Measurements from ENCODE around the gene CD300E. TPM values are rescaled to one million over a fixed set of nuclear protein-coding genes. Genes with fewer than 3 reads are reported as not detected.
A peak's percentile ranks its signal among the peaks of the same experiment; 100 is the strongest.

The CD300E gene
- total and polyA plus RNA-seq, 4 experiments from 2014 or later = not detected

DNA sequence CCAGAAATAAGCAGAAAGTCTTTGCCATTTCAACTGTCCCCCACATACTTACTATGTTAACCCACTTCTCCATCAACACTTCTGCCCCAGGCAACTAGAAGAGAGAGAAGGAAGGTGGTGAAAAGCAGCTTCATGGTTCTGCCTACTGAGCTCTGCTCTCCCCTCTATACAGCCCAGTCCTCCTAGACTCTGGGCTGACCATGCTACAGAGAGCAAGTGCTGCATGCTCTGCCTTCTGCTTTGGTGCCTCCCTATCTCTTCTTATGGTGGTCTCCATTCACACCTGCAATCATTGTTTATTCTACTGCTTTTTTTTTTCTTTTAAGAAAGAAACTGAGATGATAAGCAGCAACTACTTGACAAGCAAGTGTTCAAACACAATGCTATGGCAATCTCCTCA is 20.3 kb upstream of the CD300E start:
- no peaks in the 10 kb centered on the region for H3K36me3 ChIP-seq (ENCODE audit: insufficient read depth, low read length)
- no peak overlapping the region for H3K27ac Mint-ChIP-seq
- intact Hi-C loops (cut with micrococcal nuclease) = no loop called here
- H3K27ac ChIP-seq (ENCODE audit: low read depth, low read length) = no peak overlapping the region
- H3K4me3 Mint-ChIP-seq = no peak overlapping the region
- no peaks in the 10 kb centered on the region for H3K9me3 Mint-ChIP-seq
- no peak for DNase-seq
- CTCF ChIA-PET (ENCODE audit: partially characterized antibody) = interaction anchor here (1.5 kb wide), 1 partner anchor 21 kb away, joined by 3 read pairs; no protein-coding TSS in a partner anchor
- H3K36me3 Mint-ChIP-seq = no peaks in the 10 kb centered on the region
- peaks cover 12% of the 10 kb centered on the region for H3K4me1 ChIP-seq (ENCODE audit: insufficient read depth, low read length)
- peaks cover 7 to 13% (median 10%) of the 10 kb centered on the region in 4 donors for H3K4me1 Mint-ChIP-seq
- POLR2A ChIA-PET (ENCODE audit: partially characterized antibody) = no interaction called here
- H3K9me3 ChIP-seq (ENCODE audit: control insufficient read depth in 1 of 2, low read length in 2 of 2) = no peaks in the 10 kb centered on the region
- H3K4me3 ChIP-seq (ENCODE audit: low read length in 2 of 2) = no peak overlapping the region
- peaks cover 20 to 38% of the 10 kb centered on the region in 2 donors for H3K27me3 Mint-ChIP-seq
- no peaks in the 10 kb centered on the region for H3K27me3 ChIP-seq (ENCODE audit: insufficient read depth, low read length)

DNA sequence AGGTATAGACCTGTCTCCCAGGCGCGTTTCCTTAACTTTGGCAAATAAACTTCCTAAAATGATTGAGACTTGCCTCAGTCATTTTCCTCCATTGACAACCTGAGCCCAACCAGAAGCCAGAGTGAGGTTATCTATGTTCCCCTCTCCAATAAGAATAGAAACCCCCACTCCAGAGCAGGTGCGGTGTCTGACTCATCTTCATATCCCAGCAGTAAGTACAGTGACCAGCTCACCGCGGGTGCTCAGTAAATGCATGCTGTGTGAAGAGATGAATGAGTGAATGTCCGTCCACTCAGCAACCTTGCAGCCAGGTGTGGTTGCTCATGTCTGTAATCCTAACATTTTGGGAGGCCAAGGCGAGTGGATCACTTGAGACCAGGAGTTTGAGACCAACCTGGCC is 19.5 kb upstream of the CD300E start:
- ChIA-PET POLR2A (ENCODE audit: partially characterized antibody) (no interaction called here), CTCF (ENCODE audit: partially characterized antibody) (no interaction called here)
- Histone ChIP-seq H3K4me3 (ENCODE audit: low read length in 2 of 2) (no peak overlapping the region), H3K27ac (ENCODE audit: low read depth, low read length) (no peak overlapping the region), H3K4me1 (ENCODE audit: insufficient read depth, low read length) (peaks cover 12% of the 10 kb centered on the region), H3K27me3 (ENCODE audit: insufficient read depth, low read length) (no peaks in the 10 kb centered on the region), H3K36me3 (ENCODE audit: insufficient read depth, low read length) (no peaks in the 10 kb centered on the region), H3K9me3 (ENCODE audit: control insufficient read depth in 1 of 2, low read length in 2 of 2) (no peaks in the 10 kb centered on the region)
- Mint-ChIP-seq H3K27me3 (peaks cover 17 to 37% of the 10 kb centered on the region in 2 donors), H3K4me1 (peaks cover 7 to 13% (median 10%) of the 10 kb centered on the region in 4 donors), H3K36me3 (no peaks in the 10 kb centered on the region), H3K4me3 (no peak overlapping the region), H3K9me3 (no peaks in the 10 kb centered on the region), H3K27ac (no peak overlapping the region)
- intact Hi-C loops (cut with micrococcal nuclease) = no loop called here
- no peak for DNase-seq

DNA sequence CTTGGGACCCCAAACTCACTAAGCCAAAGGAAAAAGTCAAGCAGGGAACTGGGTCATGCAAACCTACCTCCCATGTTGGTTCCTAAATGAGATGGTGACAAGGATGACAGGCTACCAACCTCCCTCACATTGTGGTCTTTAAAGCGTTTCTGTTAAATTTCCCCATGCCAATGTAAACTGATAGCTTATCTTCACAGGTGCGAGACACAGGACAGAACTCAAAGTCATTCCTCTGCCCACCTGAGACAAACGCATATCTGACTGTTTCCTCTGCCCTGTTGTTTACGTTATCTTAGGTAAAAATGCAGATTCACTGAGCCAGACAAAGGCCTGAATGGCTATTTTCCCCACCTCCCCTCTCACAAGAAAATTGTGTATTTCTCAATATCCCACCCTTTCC is 19.0 kb upstream of the CD300E start:
- H3K36me3 ChIP-seq (ENCODE audit: insufficient read depth, low read length) = no peaks in the 10 kb centered on the region
- Mint-ChIP-seq H3K36me3 (no peaks in the 10 kb centered on the region), H3K4me3 (no peak overlapping the region), H3K27ac (no peak overlapping the region), H3K27me3 (peaks cover 15 to 35% of the 10 kb centered on the region in 2 donors), H3K9me3 (no peaks in the 10 kb centered on the region), H3K4me1 (peaks cover 7 to 13% (median 10%) of the 10 kb centered on the region in 4 donors)
- no peak overlapping the region for H3K4me3 ChIP-seq (ENCODE audit: low read length in 2 of 2)
- H3K9me3 ChIP-seq (ENCODE audit: control insufficient read depth in 1 of 2, low read length in 2 of 2) = no peaks in the 10 kb centered on the region
- intact Hi-C loops (cut with micrococcal nuclease) = no loop called here
- no peak for DNase-seq
- POLR2A ChIA-PET (ENCODE audit: partially characterized antibody) = no interaction called here
- peaks cover 12% of the 10 kb centered on the region for H3K4me1 ChIP-seq (ENCODE audit: insufficient read depth, low read length)
- H3K27ac ChIP-seq (ENCODE audit: low read depth, low read length) = no peak overlapping the region
- H3K27me3 ChIP-seq (ENCODE audit: insufficient read depth, low read length) = no peaks in the 10 kb centered on the region
- CTCF ChIA-PET (ENCODE audit: partially characterized antibody) = no interaction called here

DNA sequence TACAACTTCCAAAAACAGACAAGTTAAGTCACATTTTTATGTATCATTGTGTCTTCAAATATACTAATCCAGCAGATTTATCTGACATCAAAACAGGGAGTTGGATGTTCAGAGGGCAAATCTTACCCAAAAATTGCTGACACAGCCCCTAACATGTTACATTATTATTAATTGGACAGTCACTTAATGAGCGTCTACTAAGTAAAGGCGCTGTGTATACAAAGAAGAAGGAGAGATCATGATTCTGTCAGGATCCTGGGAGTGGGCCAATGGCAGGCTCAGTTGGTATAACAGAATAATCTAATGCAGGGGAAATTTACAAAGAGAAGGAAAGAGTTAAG is 18.4 kb upstream of the CD300E start:
- no peak overlapping the region for H3K4me3 ChIP-seq (ENCODE audit: low read length in 2 of 2)
- H3K4me1 ChIP-seq (ENCODE audit: insufficient read depth, low read length) = peaks cover 12% of the 10 kb centered on the region

DNA sequence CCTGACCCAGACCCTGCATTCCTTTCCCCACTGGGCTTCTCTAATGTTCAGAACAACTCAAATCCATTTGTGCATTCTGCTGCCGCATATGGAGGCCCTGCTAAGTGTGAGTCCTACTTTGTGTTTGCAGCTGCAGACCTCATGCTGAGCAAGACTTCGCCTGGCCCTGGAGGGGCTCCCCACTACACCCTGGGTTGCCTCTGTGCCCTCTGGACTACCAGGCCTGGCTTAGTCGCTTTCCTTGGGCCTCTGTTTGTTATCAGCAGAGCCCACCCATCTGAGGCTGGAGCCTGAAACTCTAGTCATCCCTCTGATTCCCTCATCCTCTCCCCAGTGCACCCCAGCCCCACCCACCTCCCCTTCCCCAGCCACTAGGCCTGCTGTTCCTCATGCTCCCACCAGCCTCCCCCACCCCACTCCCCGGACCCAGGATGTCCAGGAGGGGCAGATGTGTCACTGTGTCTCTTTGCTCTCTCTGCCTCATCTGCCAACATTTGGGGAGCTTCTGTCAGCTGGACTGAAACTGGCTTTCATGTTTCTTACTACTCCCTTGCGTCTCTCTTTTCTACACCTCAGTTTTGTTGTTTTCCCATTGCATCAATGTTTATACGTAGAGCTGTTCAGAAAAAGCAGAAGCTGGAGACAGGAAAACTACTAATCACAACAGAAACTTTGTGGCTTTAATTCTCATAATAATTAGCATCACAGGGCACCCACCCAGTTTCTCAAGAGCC is 17.9 kb upstream of the CD300E start:
- CTCF ChIA-PET (ENCODE audit: partially characterized antibody) = interaction anchor here (0.6 kb wide), 1 partner anchor 13 kb away, joined by 5 read pairs; no protein-coding TSS in a partner anchor
- no peaks in the 10 kb centered on the region for H3K36me3 ChIP-seq (ENCODE audit: insufficient read depth, low read length)
- H3K4me3 ChIP-seq (ENCODE audit: low read length in 2 of 2) = no peak overlapping the region
- peaks cover 12% of the 10 kb centered on the region for H3K4me1 ChIP-seq (ENCODE audit: insufficient read depth, low read length)
- no peak overlapping the region for H3K4me3 Mint-ChIP-seq
- H3K27me3 ChIP-seq (ENCODE audit: insufficient read depth, low read length) = no peaks in the 10 kb centered on the region
- H3K27me3 Mint-ChIP-seq = peaks cover 16 to 39% of the 10 kb centered on the region in 2 donors
- no peak for DNase-seq
- H3K27ac ChIP-seq (ENCODE audit: low read depth, low read length) = no peak overlapping the region
- H3K9me3 Mint-ChIP-seq = no peaks in the 10 kb centered on the region
- H3K27ac Mint-ChIP-seq = peak overlapping the region in 1 of 7 donors; percentile 56
- POLR2A ChIA-PET (ENCODE audit: partially characterized antibody) = no interaction called here
- no peaks in the 10 kb centered on the region for H3K9me3 ChIP-seq (ENCODE audit: control insufficient read depth in 1 of 2, low read length in 2 of 2)
- intact Hi-C loops (cut with micrococcal nuclease) = no loop called here
- peaks cover 7 to 13% (median 10%) of the 10 kb centered on the region in 4 donors for H3K4me1 Mint-ChIP-seq
- no peaks in the 10 kb centered on the region for H3K36me3 Mint-ChIP-seq

More for the DNA sequence above, 18.4 kb upstream of the CD300E start:
- H3K27ac Mint-ChIP-seq = no peak overlapping the region
- H3K4me1 Mint-ChIP-seq = peaks cover 7 to 13% (median 10%) of the 10 kb centered on the region in 4 donors
- POLR2A ChIA-PET (ENCODE audit: partially characterized antibody) = no interaction called here
- Histone ChIP-seq H3K9me3 (ENCODE audit: control insufficient read depth in 1 of 2, low read length in 2 of 2) (no peaks in the 10 kb centered on the region), H3K27me3 (ENCODE audit: insufficient read depth, low read length) (no peaks in the 10 kb centered on the region), H3K36me3 (ENCODE audit: insufficient read depth, low read length) (no peaks in the 10 kb centered on the region), H3K27ac (ENCODE audit: low read depth, low read length) (no peak overlapping the region)
- no peaks in the 10 kb centered on the region for H3K9me3 Mint-ChIP-seq
- intact Hi-C loops (cut with micrococcal nuclease) = no loop called here
- no peaks in the 10 kb centered on the region for H3K36me3 Mint-ChIP-seq
- no peak overlapping the region for H3K4me3 Mint-ChIP-seq
- CTCF ChIA-PET (ENCODE audit: partially characterized antibody) = interaction anchor here (0.6 kb wide), 1 partner anchor 12 kb away, joined by 5 read pairs; no protein-coding TSS in a partner anchor
- DNase-seq = no peak
- peaks cover 17 to 37% of the 10 kb centered on the region in 2 donors for H3K27me3 Mint-ChIP-seq

DNA sequence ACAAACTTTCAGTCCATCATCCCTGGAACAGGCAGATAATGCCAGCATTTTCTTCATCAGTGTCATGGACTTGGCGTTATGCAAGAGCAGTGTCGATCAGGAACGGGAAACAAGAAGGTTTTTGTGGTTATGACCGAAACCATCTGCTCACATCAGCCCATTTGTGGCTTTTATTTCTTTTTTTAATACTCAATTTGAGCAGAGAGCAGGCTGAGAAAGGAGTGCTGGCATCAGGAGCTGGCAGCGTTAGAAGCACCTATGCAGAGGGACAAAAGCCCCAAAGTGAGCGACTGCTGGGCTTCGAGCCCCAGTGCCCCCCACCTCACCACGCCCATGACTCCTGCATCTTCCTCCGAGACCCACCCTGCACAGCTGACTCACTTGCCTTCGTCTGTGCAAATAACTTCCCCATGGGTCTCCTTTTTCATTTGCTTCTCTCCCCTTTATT is 16.2 kb upstream of the CD300E start:
- Mint-ChIP-seq H3K27ac (peak overlapping the region in 3 of 7 donors; percentile 37 to 75 (median 37)), H3K27me3 (peaks cover 17 to 26% of the 10 kb centered on the region in 2 donors), H3K9me3 (no peaks in the 10 kb centered on the region), H3K4me1 (peaks cover 7 to 16% (median 10%) of the 10 kb centered on the region in 4 donors), H3K36me3 (no peaks in the 10 kb centered on the region), H3K4me3 (peak overlapping the region in 5 of 8 donors; percentile 12 to 64 (median 24))
- POLR2A ChIA-PET (ENCODE audit: partially characterized antibody) = no interaction called here
- peak in 1 of 5 donors; percentile 4 for DNase-seq
- H3K9me3 ChIP-seq (ENCODE audit: control insufficient read depth in 1 of 2, low read length in 2 of 2) = no peaks in the 10 kb centered on the region
- no peak overlapping the region for H3K4me3 ChIP-seq (ENCODE audit: low read length in 2 of 2)
- CTCF ChIA-PET (ENCODE audit: partially characterized antibody) = interaction anchor here (1.1 kb wide), 1 partner anchor 186 kb away, joined by 3 read pairs; no protein-coding TSS in a partner anchor
- no peaks in the 10 kb centered on the region for H3K36me3 ChIP-seq (ENCODE audit: insufficient read depth, low read length)
- intact Hi-C loops (cut with micrococcal nuclease) = no loop called here
- no peak overlapping the region for H3K27ac ChIP-seq (ENCODE audit: low read depth, low read length)
- H3K27me3 ChIP-seq (ENCODE audit: insufficient read depth, low read length) = no peaks in the 10 kb centered on the region
- H3K4me1 ChIP-seq (ENCODE audit: insufficient read depth, low read length) = peaks cover 12% of the 10 kb centered on the region

DNA sequence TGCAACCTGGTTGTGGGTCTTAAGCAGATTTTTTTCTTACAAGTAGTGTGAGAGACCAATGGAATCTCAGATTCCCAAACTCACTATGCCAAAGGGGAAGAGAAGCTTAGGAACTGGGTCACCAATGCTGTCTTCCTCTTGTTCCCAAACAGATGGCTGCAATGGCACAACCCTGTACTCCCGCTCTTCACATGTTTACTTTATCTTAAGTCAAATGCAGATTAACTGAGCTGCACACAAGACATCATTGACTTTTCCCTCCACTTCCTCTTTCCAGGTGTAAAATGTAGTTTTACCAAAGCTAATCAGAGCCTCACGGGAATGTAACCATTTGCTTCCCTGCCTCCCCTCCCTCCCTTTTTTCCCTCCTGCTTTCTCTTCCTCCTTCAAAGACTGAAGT is 14.4 kb upstream of the CD300E start:
- DNase-seq = no peak
- Histone ChIP-seq H3K27me3 (ENCODE audit: insufficient read depth, low read length) (no peaks in the 10 kb centered on the region), H3K36me3 (ENCODE audit: insufficient read depth, low read length) (no peaks in the 10 kb centered on the region), H3K9me3 (ENCODE audit: control insufficient read depth in 1 of 2, low read length in 2 of 2) (no peaks in the 10 kb centered on the region), H3K4me3 (ENCODE audit: low read length in 2 of 2) (no peak overlapping the region), H3K4me1 (ENCODE audit: insufficient read depth, low read length) (peaks cover 12% of the 10 kb centered on the region), H3K27ac (ENCODE audit: low read depth, low read length) (no peak overlapping the region)
- Mint-ChIP-seq H3K27me3 (peaks cover 13 to 22% of the 10 kb centered on the region in 2 donors), H3K27ac (no peak overlapping the region), H3K4me3 (no peak overlapping the region), H3K9me3 (no peaks in the 10 kb centered on the region), H3K4me1 (peaks cover 7 to 16% (median 10%) of the 10 kb centered on the region in 4 donors), H3K36me3 (no peaks in the 10 kb centered on the region)
- intact Hi-C loops (cut with micrococcal nuclease) = no loop called here
- POLR2A ChIA-PET (ENCODE audit: partially characterized antibody) = no interaction called here
- CTCF ChIA-PET (ENCODE audit: partially characterized antibody) = no interaction called here

All from CD4-positive, alpha-beta memory T cell (primary cell).